GM10248 (cell line): ENCODE results near the gene OR1J4.

ENCODE experiments used
- CTCF ChIA-PET: fragments of 300-600 bp; sonication (Branson Sonifier 250); formaldehyde crosslinking; extraction: SDS; loops from one replicate; lab custom pipeline; 2021; ENCODE audit warnings: antibody characterized with exemption; lab: Yijun Ruan, JAX
- POLR2A ChIA-PET: fragments of 350-650 bp; sonication (Branson Sonifier 250); formaldehyde crosslinking; extraction: SDS; loops from one replicate; lab custom pipeline; 2020; ENCODE audit warnings: antibody characterized with exemption; lab: Yijun Ruan, JAX
- DNase-seq: peaks from one replicate; pipeline ENCODE4 v3.0.0; 2012; ENCODE audit errors: extremely low spot score
- CTCF ChIP-seq: IDR thresholded peaks from 2 replicates; pipeline ENCODE4 v1.5.1; 2012; ENCODE audit warnings: mild to moderate bottlenecking, low read depth; ENCODE audit errors: extremely low read depth, missing control alignments, control extremely low read depth

The OR1J4 gene

DNA sequence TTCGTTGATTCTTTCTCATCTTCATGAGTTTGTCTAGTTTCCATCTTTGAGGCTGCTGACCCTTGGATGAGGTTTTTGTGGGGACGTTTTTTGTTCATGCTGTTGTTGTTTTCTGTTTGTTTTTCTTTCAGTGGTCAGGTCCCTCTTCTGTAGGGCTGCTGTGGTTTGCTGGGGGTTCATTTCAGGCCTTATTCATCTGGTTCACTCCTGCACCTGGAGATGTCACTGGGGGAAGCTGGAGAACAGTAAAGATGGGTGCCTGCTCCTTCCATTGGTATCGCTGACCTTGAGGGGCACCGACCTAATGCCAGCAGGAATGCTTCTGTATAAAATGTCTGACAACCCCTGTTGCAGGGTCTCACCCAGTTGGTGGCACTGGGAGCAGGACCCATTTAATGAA, 42.5 kb downstream of the OR1J4 start:
- CTCF ChIA-PET, result no interaction called here
- no peak for DNase-seq
- POLR2A ChIA-PET, result no interaction called here
- TF ChIP-seq CTCF, result no peak

DNA sequence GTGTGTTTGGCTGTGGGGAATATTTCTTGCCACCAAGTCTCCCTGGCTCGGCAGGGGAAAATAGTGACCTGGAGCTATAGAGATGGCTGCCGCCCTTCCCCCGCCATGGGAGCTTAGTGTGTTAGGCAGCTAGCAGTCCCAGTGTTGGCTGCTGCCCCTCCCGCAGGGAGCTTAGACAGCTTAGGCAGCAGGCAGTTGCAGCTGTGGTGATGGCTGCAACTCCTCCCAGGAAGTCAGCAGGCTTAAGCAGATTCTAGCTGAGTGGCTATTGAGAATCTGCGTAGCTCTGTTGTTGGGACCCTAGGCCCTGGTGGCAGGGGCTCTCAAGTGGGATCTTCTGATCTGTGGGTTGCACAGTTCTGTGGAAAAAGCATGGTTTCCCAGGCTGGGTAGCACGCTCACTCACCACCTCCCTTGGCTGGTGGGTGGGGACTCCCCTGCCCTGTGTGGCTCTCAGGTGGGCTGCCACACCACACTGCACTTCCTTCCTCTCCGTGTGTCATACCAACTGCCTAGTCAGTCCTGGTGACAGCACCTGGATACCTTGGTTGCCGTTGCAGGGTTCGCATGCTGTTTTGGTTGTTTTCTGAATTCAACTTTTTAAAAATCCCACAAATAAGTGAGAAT, 43.3 kb downstream of the OR1J4 start:
- no peak for DNase-seq
- no peak for TF ChIP-seq CTCF
- CTCF ChIA-PET, result no interaction called here
- POLR2A ChIA-PET, result no interaction called here

DNA sequence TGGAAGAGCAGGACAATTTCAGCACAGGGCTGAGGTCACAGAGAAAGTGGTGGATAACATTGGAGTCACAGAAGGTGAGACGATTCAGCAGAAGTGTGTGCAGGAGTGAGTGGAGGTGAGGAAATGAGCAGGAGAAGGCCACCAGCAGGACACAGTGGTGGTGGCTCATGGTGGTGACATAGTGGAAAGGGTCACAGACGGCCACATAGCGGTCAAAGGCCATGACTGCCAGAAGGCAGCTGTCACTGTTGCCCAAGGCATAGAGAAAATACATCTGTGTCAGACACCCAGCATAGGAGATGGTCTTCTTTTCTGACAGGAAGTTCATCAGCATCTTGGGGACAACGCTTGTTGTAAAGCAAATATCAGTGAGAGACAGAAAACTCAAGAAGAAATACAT, 49.0 kb downstream of the OR1J4 start:
- ChIA-PET POLR2A (no interaction called here), CTCF (no interaction called here)
- no peak for DNase-seq
- no peak for TF ChIP-seq CTCF
